Lower leg skin (tissue), 4 donors: Measurements from ENCODE around the gene DROSHA. TPM values are rescaled to one million over a fixed set of nuclear protein-coding genes. Genes with fewer than 3 reads are reported as not detected.

Source experiments
- DNase-seq, 2 donors: peaks; one replicate each; pipeline ENCODE4 v3.0.0-alpha.2; 2019; ENCODE audit warnings: low spot score in 2 of 2
- H3K4me3 ChIP-seq: fragments of 200-600 bp; sonication (generic); 2 replicates; pipeline ENCODE4 v1.5.1; 2017; ENCODE audit warnings: mild to moderate bottlenecking, low read depth; ENCODE audit not compliant: poor library complexity, severe bottlenecking
- CTCF ChIP-seq, 3 donors: fragments of 450-650 bp; IDR thresholded peaks; one replicate each; pipeline ENCODE4 v1.5.1; 2016; ENCODE audit warnings: antibody characterized with exemption in 3 of 3, mild to moderate bottlenecking in 3 of 3, moderate library complexity in 2 of 3
- POLR2A ChIP-seq, 2 donors: fragments of 450-650 bp; IDR thresholded peaks; one replicate each; pipeline ENCODE4 v1.6.1; 2016 to 2017; ENCODE audit warnings: antibody characterized with exemption in 2 of 2, mild to moderate bottlenecking in 1 of 2, moderate library complexity in 1 of 2
- WGBS, 2 donors: methylation state at CpG; one replicate each; pipeline ENCODE4 v1.1.5; 2018; 5-methylcytosine and 5-hydroxymethylcytosine counted together
- intact Hi-C: fragments of 100-400 bp; cut with DNase I; formaldehyde crosslinking; loops from one replicate; pipeline ENCODE4 v1.15.0; 2023; ENCODE audit warnings: low total_unique reads
- total RNA-seq, 4 donors: library from RNA; depleted of rRNA; stranded (reverse); fragments of >200 nt; gene quantifications; one replicate each; pipeline ENCODE4 v1.1.0, GENCODE V29; 2016

Gene DROSHA
- total RNA-seq, 4 donors from 2014 or later, result 21.7 to 59.2 (median 37.3) TPM

GRCh38 chr5:31453522-31453921, 78.4 kb downstream of the DROSHA start:
- intact Hi-C loops, result no loop called here
- TF ChIP-seq CTCF (IDR thresholded peaks at IDR 0.05), result no peak
- TF ChIP-seq POLR2A (IDR thresholded peaks at IDR 0.05), result no peak
- H3K4me3 ChIP-seq, result no peak overlapping the region
- 81 to 89% methylated on average over 2 of the region's 2 CpGs for WGBS, 2 donors
- no peak for DNase-seq

GRCh38 chr5:31452314-31452713, 79.6 kb downstream of the DROSHA start:
- no peak for DNase-seq
- no peak overlapping the region for H3K4me3 ChIP-seq
- TF ChIP-seq POLR2A (IDR thresholded peaks at IDR 0.05) (no peak), CTCF (IDR thresholded peaks at IDR 0.05) (no peak)
- intact Hi-C loops, result no loop called here
- 0% methylated on average over 1 of the region's 1 CpG for WGBS, 2 donors

- TF ChIP-seq POLR2A (IDR thresholded peaks at IDR 0.05) (no peak), CTCF (IDR thresholded peaks at IDR 0.05) (no peak)
- WGBS, 2 donors, result 94 to 100% methylated on average over 1 of the region's 1 CpG
- H3K4me3 ChIP-seq, result no peak overlapping the region
- intact Hi-C loops, result no loop called here
- DNase-seq, result no peak
Measured at GRCh38 chr5:31449962-31450361, 81.9 kb downstream of the DROSHA start.

- H3K4me3 ChIP-seq, result no peak overlapping the region
- intact Hi-C loops, result no loop called here
- TF ChIP-seq POLR2A (IDR thresholded peaks at IDR 0.05), result no peak
- no peak for TF ChIP-seq CTCF (IDR thresholded peaks at IDR 0.05)
- DNase-seq, result no peak
- 72 to 73% methylated on average over 7 of the region's 7 CpGs for WGBS, 2 donors
Measured at GRCh38 chr5:31449174-31449573, 82.7 kb downstream of the DROSHA start.

- intact Hi-C loops, result no loop called here
- no peak for DNase-seq
- TF ChIP-seq POLR2A (IDR thresholded peaks at IDR 0.05) (no peak), CTCF (IDR thresholded peaks at IDR 0.05) (no peak)
- 88 to 93% methylated on average over 4 of the region's 4 CpGs for WGBS, 2 donors
- H3K4me3 ChIP-seq, result no peak overlapping the region
Measured at GRCh38 chr5:31445041-31445600, 86.8 kb downstream of the DROSHA start.

GRCh38 chr5:31443572-31443971, 88.3 kb downstream of the DROSHA start:
- intact Hi-C loops, result no loop called here
- no peak for DNase-seq
- no peak overlapping the region for H3K4me3 ChIP-seq
- TF ChIP-seq POLR2A (IDR thresholded peaks at IDR 0.05), result no peak
- no peak for TF ChIP-seq CTCF (IDR thresholded peaks at IDR 0.05)
- 98 to 99% methylated on average over 3 of the region's 3 CpGs for WGBS, 2 donors
